Lower leg skin (tissue), 3 donors: Measurements from ENCODE around the gene TMEM238.

Source experiments
- POLR2A ChIP-seq, 2 donors: fragments of 450-650 bp; IDR thresholded peaks; one replicate each; pipeline ENCODE4 v1.6.1; 2016 to 2017; ENCODE audit warnings: antibody characterized with exemption in 2 of 2, mild to moderate bottlenecking in 1 of 2, moderate library complexity in 1 of 2
- TF ChIP-seq, protein P1 (sequence below), 3 donors: fragments of 450-650 bp; IDR thresholded peaks; one replicate each; pipeline ENCODE4 v1.5.1; 2016; ENCODE audit warnings: antibody characterized with exemption in 3 of 3, mild to moderate bottlenecking in 3 of 3, moderate library complexity in 2 of 3

DNA sequence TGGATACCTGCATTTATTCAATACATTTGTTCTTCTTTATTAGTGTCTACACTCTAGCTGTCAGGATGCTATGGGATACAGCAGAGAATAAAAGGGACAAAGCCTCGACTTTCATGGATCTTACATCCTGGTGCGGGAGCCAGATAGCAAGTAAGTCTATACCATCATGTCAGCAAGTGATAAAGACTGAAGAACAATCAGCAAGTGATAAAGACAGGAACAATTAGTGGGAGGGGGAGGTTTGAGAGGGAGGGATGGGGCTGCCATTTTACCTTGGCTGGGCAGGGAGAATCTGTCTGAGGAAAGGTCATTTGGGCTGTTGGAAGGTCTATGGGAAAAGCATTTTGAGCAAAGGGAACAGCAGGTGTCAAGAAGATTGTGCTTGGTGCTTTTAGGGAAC, 26.1 kb upstream of the TMEM238 start:
- TF ChIP-seq POLR2A (IDR thresholded peaks at IDR 0.05), result no peak
- TF ChIP-seq, protein P1, sequence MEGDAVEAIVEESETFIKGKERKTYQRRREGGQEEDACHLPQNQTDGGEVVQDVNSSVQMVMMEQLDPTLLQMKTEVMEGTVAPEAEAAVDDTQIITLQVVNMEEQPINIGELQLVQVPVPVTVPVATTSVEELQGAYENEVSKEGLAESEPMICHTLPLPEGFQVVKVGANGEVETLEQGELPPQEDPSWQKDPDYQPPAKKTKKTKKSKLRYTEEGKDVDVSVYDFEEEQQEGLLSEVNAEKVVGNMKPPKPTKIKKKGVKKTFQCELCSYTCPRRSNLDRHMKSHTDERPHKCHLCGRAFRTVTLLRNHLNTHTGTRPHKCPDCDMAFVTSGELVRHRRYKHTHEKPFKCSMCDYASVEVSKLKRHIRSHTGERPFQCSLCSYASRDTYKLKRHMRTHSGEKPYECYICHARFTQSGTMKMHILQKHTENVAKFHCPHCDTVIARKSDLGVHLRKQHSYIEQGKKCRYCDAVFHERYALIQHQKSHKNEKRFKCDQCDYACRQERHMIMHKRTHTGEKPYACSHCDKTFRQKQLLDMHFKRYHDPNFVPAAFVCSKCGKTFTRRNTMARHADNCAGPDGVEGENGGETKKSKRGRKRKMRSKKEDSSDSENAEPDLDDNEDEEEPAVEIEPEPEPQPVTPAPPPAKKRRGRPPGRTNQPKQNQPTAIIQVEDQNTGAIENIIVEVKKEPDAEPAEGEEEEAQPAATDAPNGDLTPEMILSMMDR (IDR thresholded peaks at IDR 0.05), result no peak
